HG02588 (cell line): ENCODE results near the gene CADPS2.

Source experiments
- ATAC-seq: cut with Tn5 transposase; IDR thresholded peaks from one replicate; pipeline ENCODE4 v1.9.1; 2021; ENCODE audit warnings: mild to moderate bottlenecking, moderate library complexity; ENCODE audit not compliant: unreplicated experiment

Gene CADPS2

DNA sequence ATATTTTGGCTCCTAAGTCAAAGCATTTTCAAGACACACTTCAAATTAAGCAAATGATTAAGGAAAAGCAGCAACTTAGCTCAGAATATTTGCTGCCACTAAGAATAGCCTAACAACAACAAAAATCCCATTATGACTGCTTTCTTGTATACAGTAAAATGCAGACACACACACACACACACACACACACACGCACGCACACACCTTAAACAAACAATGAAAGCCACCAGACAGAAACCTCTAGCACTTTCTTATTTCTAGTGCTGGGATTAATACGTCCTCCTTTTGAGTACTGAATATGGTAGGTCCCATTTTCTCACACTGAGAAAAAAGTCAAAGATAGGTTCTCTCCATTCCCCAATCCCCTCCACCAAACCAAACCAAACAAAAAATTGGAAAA, 558.3 kb downstream of the CADPS2 start:
- ATAC-seq: no peak

GRCh38 chr7:122316467-122317388, 569.5 kb downstream of the CADPS2 start:
- ATAC-seq: no peak

- no peak for ATAC-seq
Measured at GRCh38 chr7:122315507-122316466, 570.5 kb downstream of the CADPS2 start.

GRCh38 chr7:122314284-122314683, 572.0 kb downstream of the CADPS2 start:
- ATAC-seq: no peak

DNA sequence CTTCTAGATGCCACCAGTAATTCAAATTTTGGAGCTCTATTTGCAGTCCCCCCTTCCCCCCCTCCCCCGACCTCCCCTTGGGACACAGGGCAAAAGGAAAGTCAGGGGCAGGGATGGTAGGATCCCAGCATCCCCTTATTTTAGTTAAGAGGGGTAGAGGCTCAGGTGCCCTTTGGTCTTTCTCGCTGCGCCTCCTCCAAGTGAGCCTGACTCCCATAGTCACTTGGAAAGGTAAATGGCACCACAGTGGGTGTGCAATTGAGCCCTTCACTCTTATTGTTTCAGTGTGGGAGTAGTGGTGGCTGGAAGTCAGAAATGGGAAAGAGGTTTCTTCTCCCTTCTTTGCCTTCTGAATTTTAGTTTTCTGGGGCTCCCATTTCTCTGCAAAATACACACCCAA, 573.5 kb downstream of the CADPS2 start:
- ATAC-seq: no peak

DNA sequence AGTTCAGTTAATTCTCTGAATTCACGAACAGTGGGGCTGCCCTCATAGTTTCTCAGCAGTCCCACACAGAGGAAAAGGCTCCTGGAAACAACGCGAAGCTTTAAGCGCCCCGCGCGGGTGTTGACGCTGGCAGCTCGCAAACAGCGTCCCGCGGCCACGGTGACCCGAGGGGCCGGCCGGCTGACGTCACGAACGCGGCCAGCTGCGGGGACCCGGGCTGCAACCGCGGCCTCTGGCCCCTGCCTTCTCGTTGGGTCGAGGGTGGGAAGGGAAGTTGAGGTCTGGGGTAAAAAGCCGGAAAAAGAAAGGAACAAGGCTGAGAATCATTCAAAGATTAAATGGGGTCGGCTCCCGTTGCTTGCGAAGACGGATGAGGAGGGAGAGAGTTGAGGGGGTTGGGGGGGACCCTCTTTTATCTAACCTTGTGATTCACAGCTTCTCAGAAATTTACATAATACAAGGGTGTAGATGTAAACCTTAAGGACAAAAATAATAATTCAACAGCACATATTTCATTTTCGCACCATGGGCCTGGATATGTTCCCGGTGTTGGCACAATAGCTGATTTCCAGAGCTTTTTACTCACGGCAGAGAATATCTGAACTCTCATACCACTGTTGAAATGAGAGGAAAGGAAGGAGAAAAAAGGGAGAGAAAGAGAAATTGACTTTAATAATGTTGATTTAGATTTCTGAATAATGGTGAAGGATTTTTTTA, 574.4 kb downstream of the CADPS2 start:
- no peak for ATAC-seq

GRCh38 chr7:122311050-122311700, 575.1 kb downstream of the CADPS2 start:
- ATAC-seq: no peak

GRCh38 chr7:122310119-122311021, 575.9 kb downstream of the CADPS2 start:
- no peak for ATAC-seq

- ATAC-seq: no peak
Measured at GRCh38 chr7:122309421-122309820, 576.8 kb downstream of the CADPS2 start.

DNA sequence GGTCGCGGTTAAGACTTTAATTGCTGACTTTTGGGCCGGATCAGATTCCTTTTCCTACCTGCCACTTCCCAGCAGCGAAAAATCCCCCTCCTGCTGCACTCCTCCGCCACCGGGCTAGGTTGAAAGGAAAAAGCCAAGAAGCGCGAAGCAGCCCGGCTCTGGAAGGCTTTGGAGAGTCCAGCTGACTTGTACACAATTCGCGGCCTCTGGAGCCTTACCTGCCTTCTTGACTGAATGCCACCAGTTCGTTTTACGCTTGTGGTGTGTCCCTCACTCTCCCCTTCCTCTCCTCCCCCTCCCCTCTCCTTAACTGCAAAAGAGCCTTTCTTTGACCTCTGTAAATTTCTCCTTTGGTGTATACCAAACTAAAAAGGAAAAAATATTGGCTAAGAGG, 579.0 kb downstream of the CADPS2 start:
- no peak for ATAC-seq

GRCh38 chr7:122306320-122307227, 579.7 kb downstream of the CADPS2 start:
- ATAC-seq: no peak

DNA sequence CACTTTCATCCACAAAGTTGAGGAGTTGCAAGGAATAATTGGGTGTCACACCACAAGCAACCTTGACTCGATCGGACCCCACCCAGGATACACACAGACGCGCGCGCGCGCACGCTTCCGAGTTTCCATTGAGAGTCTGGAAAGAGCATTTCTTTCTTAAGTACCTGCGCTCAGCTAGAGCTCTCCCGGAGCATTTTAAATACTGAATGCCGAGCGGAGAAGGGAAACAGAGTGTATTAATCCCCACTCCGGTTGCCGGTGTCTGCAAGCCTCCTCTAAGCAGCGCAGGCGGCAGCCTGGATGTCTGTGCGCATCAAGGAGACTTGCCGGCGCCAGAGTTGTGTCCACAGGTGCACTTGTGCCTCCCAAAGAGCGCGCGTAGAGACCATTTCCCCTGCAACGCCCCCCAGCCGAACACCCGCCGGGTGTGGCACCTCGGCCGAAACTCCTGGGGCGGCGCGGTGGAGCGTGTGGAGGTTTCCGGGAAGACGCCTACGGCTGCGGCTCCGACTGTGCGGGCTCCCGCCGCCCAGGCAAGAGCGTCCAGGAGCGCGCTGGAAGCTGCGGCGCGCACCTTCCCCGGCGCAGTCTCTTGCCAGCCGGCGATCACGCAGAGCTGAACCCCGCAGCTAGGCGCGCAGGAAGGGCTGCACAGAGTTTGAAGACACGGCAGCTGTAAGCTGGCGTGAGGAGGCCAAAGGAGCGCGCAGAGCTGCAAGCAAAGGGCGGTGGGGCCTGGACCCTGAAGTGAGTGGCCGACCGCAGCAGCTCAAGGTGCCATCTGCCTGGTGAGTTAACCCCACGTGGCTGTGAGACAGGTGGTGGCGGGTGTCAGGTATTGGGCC, 580.6 kb downstream of the CADPS2 start:
- no peak for ATAC-seq

DNA sequence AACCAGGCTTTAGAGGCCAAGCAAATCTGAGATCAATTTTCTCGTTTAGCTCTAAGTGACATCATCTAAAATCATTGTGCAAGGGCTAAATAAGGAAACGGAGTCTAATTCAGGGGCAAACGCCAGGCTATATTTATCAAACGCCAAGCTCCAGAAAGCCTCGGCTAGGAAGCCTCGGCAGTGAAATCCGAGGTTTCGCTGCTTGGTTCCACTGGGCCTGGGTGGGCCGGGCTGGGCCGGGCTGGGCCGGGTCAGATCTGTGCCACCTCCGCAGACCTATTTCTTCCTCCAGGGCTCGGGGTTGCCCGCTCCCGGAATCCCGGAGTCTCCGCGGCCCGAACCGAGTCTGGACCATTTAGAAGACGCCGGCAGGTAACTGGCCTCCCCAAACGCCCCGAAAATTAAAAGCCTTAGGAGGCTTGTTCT, 581.3 kb downstream of the CADPS2 start:
- no peak for ATAC-seq

GRCh38 chr7:122304319-122304975, 581.8 kb downstream of the CADPS2 start, which contains the start of gene FEZF1:
FEZF1 (minus strand) TSS chr7:122304750; CDS start chr7:122304437, 313 bp downstream.
- no peak for ATAC-seq

DNA sequence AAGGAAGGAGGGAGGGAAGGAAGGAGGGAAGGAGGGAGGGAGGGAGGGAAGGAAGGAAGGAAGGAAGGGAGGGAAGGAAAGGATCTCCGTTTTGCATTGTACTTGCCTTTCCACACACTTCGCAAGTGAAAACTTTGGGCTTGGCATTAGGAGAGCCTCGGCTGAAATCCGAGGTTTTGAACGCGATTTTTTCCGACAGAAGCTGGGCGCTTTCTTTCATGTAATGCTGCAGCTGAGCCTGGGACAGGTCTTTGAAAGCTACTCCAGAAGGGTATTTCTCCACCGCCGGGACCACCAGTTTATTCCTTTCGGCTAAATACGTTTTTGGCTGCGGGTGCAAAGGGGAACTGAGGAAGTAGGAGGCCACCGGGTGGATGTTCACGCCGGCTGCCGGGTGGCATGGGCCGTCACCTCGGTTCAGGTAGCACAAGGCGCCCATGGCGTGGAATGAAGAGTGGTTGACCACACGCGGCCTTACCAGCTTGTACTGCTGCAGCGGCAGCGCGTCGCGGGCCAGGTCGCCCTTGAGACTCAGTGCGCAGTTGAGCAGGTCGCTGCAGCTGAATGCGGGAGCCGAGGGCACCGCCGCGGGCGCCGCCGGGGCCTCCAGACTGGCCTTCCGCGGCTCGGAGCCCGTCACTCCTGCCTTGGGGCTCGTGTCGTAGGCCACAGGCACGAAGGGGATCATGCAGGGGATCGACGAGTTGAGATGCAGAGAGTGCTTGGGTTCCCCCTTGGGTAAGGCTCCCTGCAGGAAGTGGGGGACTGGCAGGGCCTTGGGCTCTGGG, 582.5 kb downstream of the CADPS2 start:
- no peak for ATAC-seq
